Middle frontal gyrus (tissue), 1 donor: Measurements from ENCODE around the gene RRN3.
A peak's percentile ranks its signal among the peaks of the same experiment; 100 is the strongest.
"Not testable (repeated sequence)": the region's sequence is repeated elsewhere in the genome, so short reads cannot be mapped to it uniquely, and the experiment has no call there.

Experiments
- DNase-seq: peaks from one replicate; pipeline ENCODE4 v3.0.0-alpha.2; 2015; ENCODE audit warnings: low spot score; ENCODE audit errors: extremely low spot score

Gene RRN3

GRCh38 chr16:15051387-15051951, 42.6 kb downstream of the RRN3 start:
- no peak for DNase-seq

- DNase-seq: not testable (repeated sequence)
Observed at GRCh38 chr16:15050440-15050839, 43.6 kb downstream of the RRN3 start.

DNA sequence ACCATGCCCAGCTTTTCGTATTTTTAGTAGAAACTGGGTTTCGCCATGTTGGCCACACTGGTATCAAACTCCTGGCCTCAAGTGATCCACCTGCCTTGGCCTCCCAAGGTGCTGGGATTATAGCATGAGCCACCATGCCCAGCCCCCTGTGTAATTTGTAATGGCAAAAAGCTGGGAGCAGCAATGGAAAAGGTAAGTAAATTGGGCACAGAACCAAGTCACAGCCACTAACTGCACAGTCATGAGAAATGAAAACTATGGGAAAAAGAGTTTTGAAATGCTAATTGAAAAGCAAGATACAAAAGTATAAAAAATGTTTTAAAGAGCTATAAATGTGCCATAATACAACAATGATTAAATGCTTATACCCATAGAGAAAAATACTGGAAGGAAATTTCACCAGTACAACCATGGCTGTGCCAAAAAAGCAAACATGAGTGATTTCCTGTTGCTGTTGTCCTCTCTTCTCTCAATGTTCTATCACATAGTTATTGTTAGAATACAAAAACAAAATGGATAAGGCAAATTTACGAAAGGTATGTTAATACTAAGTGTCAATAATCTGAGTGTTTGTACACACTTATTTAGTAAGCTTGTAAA, 44.4 kb downstream of the RRN3 start:
- no peak for DNase-seq

DNA sequence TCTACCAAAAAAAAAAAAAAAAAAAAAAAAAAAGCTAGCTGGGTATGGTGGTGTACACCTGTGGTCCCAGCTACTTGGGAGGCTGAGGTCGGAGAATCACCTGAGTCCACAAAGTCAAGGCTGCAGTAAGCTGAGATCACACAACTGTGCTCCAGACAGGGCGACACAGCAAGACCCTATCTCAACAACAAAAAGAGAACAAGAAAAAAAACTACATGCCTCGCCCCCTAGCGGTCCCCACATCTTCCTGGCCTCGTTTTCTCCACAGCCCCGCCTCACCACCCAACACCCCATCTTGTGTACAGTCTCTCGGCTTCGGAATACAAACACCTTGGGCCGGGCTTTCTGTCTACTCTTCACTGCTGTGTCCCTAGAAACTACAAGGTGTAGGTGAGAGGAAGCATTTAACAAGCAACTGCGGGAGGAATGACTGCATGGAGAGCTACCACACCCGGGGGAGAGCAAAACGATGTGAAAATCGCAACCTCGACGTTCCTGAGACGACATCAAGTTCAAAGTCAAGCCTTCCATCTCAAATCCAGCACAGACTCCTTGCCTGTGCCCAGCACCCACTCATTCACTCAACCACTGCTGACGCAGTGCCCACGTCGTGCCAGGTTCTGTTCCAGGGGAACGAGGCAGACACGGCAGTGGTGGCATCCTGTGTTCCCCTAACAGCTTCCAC, 47.2 kb downstream of the RRN3 start:
- DNase-seq: no peak

GRCh38 chr16:15045270-15045669, 48.8 kb downstream of the RRN3 start:
- not testable (repeated sequence) for DNase-seq

DNA sequence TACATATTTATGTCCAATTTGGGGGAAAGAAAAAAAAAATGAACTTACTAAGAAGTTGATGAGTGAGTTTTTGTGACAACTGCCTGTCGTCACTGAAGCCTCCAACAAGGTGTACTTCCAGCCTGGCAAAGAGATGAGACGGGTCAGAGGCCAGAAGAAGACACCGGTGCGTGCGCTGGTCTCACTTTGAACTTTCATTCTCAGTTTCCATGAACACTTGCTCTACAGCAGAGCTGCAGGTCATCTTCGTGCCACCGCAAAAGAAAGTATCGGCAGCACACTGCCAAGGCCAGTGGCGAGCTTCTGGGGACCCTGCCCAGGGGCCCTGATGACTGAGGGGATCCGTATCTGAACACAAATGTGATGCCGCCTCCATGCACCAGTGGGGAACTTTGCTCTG, 49.8 kb downstream of the RRN3 start:
- no peak for DNase-seq

DNA sequence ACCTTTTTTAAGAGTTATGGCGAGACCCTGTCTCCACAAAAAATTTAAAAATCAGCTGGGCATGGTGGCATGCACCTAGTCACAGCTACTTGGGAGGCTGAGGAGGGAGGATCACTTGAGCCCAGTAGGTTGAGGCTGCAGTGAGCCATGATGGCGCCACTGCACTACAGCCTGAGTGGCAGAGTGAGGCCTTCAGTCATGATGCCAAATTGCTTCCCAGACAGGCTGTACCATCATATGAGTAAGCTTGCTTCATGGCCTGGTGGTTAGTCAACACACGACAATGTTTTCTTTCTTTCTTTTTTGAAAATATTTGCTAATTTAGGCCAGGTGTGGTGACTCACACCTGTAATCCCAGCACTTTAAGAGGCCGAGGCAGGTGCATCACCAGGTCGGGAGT, 50.7 kb downstream of the RRN3 start:
- DNase-seq: no peak

GRCh38 chr16:15041271-15042004, 52.6 kb downstream of the RRN3 start:
- DNase-seq: peak; percentile 29

GRCh38 chr16:15038689-15039088, 55.4 kb downstream of the RRN3 start:
- DNase-seq: no peak

DNA sequence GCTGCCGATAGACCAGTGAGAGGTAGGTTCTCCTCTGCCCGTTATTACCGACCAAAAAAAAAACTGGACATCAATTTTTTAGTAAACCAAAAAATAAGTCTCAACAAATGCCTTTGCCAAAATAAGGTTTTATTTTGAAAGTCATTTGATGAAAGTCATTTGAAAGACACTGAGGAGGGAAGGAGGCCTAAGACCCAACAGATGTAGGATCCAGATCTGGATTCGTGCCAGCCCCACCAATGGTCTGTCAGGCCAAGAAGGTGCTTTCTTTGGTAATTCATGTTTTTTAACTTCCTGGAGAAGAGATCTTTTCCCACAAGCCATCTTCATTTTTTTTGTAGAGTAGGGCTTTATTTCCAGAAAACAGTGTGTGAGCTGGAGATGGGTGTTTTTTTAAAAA, 56.3 kb downstream of the RRN3 start:
- DNase-seq: no peak

DNA sequence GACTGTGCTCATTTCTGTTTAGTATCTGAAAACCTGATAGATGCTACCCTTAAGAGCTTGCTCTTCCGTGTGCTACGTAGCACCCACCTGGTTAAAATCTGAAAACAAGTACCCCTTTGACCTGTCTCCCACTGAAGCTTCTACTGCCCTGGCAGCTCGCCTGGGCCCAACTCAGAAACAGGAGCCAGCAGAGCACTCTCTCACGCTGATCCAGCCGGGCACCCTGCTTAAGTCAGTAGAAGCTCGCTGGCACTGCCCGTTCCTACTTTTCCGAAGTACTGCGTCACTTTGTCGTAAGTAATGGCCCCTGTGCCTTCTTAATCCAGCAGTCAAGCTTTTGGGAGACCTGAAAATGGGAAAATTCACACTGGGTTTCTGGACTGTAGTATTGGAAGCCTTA, 57.1 kb downstream of the RRN3 start:
- DNase-seq: no peak

GRCh38 chr16:15035163-15035729, 58.8 kb downstream of the RRN3 start:
- DNase-seq: no peak

DNA sequence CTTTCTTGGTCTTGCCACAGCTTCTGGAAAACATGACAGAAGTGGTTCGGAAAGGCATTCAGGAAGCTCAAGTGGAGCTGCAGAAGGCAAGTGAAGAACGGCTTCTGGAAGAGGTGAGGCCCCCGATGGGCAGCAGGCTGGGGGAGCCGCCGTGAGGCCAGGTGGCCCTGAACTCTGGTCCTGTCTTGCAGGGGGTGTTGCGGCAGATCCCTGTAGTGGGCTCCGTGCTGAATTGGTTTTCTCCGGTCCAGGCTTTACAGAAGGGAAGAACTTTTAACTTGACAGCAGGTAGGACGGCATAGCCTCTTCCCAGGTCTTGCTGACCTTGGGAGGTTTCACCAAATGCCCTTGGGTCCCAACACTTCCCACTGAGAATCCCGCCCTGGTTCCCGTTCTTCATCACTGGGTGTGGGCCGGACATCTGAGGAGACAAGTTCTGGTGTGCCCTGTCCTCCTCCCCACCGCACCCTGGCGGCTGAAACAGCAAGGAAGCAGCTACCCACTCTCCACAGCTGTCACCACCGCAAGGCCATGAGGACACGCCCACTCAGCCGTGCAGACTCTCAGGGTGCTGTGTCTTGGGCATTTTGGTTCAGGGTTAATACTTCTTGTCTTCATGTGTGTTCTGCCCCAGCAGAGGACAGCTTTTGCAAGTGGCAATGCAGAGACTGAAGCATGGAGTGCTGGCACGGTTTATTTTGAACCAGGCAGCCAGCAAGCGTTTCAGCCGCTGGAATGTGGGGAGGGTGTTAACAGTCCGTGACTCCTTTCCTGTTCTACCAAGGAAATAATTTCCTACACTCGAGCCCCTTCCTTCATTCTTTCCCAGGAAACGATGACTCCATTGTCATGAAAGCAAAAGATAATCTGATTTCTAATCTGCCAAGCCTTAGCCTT, 59.6 kb downstream of the RRN3 start:
- DNase-seq: no peak

DNA sequence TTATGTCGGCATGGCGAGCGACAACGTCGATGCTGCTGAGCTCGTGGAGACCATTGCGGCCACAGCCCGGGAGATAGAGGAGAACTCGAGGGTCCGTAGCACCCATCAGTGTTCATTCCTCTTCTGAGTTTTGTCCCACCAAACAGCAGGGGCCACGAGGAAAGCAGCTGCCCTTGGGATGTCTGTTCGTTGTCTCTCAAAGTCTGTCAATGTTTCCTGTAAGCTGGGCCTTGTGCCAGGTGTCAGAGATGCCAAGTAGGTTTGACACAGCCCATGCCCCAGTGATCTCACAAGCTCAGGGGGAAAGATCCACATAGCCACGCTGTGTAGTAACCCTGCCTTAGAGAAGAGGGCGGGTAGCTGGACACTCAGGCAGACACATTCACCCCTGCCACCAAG, 60.8 kb downstream of the RRN3 start:
- DNase-seq: no peak

DNA sequence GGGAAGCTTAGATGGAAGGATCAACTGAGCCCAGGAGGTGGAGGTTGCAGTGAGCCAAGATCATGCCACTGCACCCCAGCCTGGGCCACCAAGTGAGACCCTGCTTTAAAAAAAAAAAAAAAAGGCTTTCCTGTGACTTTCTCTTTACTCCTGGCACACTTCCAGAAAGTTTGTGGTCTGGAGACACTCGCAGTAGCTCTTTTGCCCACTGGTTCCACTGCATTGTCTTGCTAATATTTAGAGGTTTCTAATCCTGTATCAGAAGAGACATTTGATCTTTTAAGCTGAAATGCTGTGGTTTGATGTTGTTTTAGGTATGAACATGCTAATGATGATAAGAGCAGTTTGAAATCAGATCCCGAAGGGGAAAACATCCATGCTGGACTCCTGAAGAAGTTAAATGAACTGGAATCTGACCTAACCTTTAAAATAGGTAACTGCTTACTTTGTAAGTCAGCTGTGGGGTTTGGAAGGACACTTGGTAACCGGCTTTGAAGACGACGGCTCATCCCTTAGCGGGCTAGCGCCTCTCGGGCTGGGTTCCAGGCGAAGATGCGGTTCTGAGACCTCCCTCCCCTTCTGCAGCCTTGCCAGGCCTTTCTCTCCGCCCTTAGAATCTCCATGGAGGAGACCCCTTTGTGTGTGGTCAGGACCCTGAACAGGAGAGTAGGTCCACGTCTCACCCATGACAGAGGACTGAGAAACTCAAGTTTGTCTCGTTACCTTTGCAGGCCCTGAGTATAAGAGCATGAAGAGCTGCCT, 61.3 kb downstream of the RRN3 start:
- no peak for DNase-seq

- DNase-seq: no peak
Observed at GRCh38 chr16:15031586-15031985, 62.5 kb downstream of the RRN3 start.

DNA sequence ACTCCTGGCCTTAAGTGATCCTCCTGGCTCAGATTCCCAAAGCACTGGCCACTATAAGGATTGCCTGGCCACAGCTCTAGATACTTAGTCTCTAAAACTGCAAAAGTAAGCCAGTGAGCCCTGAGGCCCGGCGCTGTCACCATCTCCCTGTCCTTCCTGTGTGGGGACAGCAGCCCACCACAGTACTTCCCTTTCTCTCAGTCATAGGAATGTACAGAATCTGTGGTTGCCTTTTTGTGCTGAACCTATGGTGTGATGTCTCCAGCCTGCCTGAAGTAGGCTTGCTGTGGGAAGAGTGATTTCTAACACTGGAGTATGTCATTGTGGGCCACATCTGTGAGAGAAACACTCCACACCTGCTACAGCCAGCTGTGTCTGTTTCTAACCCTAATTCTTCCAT, 62.9 kb downstream of the RRN3 start:
- no peak for DNase-seq

GRCh38 chr16:15029749-15030148, 64.3 kb downstream of the RRN3 start:
- not testable (repeated sequence) for DNase-seq

GRCh38 chr16:15028801-15029698, 65.0 kb downstream of the RRN3 start:
- not testable (repeated sequence) for DNase-seq
